ENCODE measurements around the gene PLEKHA8. TPM values are rescaled to one million over a fixed set of nuclear protein-coding genes. Genes with fewer than 3 reads are reported as not detected.

The PLEKHA8 gene
- total RNA-seq, 4 donors from 2014 or later = 4.6 to 11.8 (median 8.1) TPM

- ATAC-seq (ENCODE audit: low FRiP score) (no peak), DNase-seq (ENCODE audit: low spot score) (no peak)
- TF ChIP-seq CTCF (IDR thresholded peaks at IDR 0.05) = no peak
These were observed 41.8 kb downstream of the PLEKHA8 start for GRCh38 chr7:30070052-30070451.

DNA sequence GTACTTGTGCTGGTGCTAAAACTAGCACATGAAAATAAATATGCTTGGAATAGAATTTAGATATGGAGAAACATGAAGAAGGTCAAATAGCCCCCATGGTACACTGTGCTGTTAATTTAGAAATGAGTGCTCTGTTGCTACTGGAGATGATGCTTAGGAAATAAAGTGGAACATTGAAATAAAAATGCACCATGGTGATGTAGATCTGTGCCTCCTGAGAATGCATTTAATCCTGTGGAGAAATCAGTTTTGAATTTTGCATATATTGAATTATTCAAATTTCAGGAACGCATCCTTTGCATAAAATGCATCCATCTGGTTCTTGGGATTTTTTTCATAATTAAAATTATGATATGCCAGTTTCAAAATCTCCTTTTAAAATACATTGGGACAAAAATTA, 44.5 kb downstream of the PLEKHA8 start:
- no peak for TF ChIP-seq CTCF (IDR thresholded peaks at IDR 0.05)
- ATAC-seq (ENCODE audit: low FRiP score) (no peak), DNase-seq (ENCODE audit: low spot score) (no peak)

- DNase-seq (ENCODE audit: low spot score) = no peak
- ATAC-seq (ENCODE audit: low FRiP score) = peak; percentile 57
- no peak for TF ChIP-seq CTCF (IDR thresholded peaks at IDR 0.05)
These were observed 46.3 kb downstream of the PLEKHA8 start for GRCh38 chr7:30074422-30075030.

DNA sequence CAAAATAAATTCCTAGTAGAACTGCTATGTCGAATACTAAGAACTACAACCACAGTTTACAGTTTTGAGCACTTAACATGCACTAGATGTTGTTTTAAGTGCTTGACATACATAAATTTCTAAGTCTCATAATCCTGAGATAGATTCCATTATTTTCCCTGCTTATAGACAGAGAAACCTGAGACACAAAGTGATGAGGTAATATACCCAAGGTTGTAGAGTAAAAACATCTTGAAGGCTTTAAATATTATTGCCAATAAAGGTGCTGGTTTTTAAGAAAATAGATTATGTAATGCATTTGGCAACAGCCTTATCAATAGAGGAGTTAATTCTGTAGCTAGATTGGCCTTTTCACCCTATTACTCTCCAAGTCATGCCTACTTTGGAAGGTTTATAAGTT, 48.2 kb downstream of the PLEKHA8 start:
- ATAC-seq (ENCODE audit: low FRiP score) = no peak
- DNase-seq (ENCODE audit: low spot score) = no peak
- no peak for TF ChIP-seq CTCF (IDR thresholded peaks at IDR 0.05)

DNA sequence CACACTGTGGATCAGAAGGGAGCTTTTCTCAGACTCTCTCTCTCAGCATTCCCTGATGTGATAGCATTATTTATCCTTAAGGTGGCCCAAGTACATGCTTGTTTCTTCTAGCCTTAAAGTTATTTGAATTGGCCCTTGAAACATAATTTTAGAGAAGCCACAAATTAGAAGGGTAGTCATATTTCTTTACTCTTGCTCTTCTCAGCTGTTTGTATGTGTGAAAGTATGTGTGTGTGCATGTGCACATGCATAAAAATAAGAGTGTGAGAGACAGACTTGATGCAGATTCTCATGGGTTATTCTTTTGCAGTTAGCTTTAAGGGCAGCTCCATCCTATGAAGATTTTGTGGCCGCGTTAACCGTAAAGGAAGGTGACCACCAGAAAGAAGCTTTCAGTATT, 50.1 kb downstream of the PLEKHA8 start:
- DNase-seq (ENCODE audit: low spot score) (no peak), ATAC-seq (ENCODE audit: low FRiP score) (no peak)
- TF ChIP-seq CTCF (IDR thresholded peaks at IDR 0.05) = no peak

- TF ChIP-seq CTCF (IDR thresholded peaks at IDR 0.05) = no peak
- DNase-seq (ENCODE audit: low spot score) (no peak), ATAC-seq (ENCODE audit: low FRiP score) (no peak)
These were observed 51.7 kb downstream of the PLEKHA8 start for GRCh38 chr7:30079880-30080279.

GRCh38 chr7:30080818-30081217, 52.6 kb downstream of the PLEKHA8 start:
- no peak for TF ChIP-seq CTCF (IDR thresholded peaks at IDR 0.05)
- DNase-seq (ENCODE audit: low spot score) (no peak), ATAC-seq (ENCODE audit: low FRiP score) (no peak)
